ENCODE results near the gene NDUFB10. TPM values are rescaled to one million over a fixed set of nuclear protein-coding genes. Genes with fewer than 3 reads are reported as not detected.
A peak's percentile ranks its signal among the peaks of the same experiment; 100 is the strongest.
"Not testable (repeated sequence)": the region's sequence is repeated elsewhere in the genome, so short reads cannot be mapped to it uniquely, and the experiment has no call there.

The NDUFB10 gene
- total RNA-seq, 1 donor from 2014 or later = 153 TPM

DNA sequence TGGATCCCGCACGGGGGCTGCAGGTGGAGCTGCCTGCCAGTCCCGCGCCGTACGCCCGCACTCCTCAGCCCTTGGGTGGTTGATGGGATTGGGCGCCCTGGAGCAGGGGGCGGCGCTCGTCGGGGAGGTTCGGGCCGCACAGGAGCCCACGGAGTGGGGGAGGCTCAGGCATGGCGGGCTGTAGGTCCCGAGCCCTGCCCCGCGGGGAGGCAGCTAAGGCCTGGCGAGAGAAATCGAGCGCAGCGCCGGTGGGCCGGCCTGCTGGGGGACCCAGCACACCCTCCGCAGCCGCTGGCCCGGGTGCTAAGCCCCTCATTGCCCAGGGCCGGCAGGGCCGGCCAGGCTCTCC is 1.2 kb upstream of the NDUFB10 start:
- H3K4me2 ChIP-seq (ENCODE audit: low read length); H3K27ac ChIP-seq (ENCODE audit: low read depth, low read length); H3K36me3 Mint-ChIP-seq (ENCODE audit: low read depth, unreplicated experiment); H3K9me3 Mint-ChIP-seq (ENCODE audit: unreplicated experiment); H3K36me3 ChIP-seq (ENCODE audit: insufficient read depth, low read length); DNase-seq (ENCODE audit: low read depth); H3K27me3 Mint-ChIP-seq (ENCODE audit: low read depth, unreplicated experiment); H3K27me3 ChIP-seq (ENCODE audit: insufficient read depth, low read length); H3K4me3 ChIP-seq (ENCODE audit: insufficient read depth, low read depth, low read length); FAIRE-seq; H3K4me3 Mint-ChIP-seq (ENCODE audit: unreplicated experiment); H3K9ac ChIP-seq (ENCODE audit: low read length); H2AFZ ChIP-seq (ENCODE audit: low read depth, low read length); H3K9me3 ChIP-seq (ENCODE audit: insufficient read depth, low read depth, low read length); H3K27ac Mint-ChIP-seq (ENCODE audit: unreplicated experiment): not testable (repeated sequence)
- Histone ChIP-seq H3K4me1 (ENCODE audit: insufficient read depth, low read length) (peaks cover 22% of the 10 kb centered on the region), H3K79me2 (ENCODE audit: insufficient read depth, low read length) (peaks cover 37% of the 10 kb centered on the region), H4K20me1 (ENCODE audit: insufficient read depth, low read length) (peaks cover 29% of the 10 kb centered on the region)
- H3K4me1 Mint-ChIP-seq (ENCODE audit: low read depth, unreplicated experiment) = peaks cover 14% of the 10 kb centered on the region

DNA sequence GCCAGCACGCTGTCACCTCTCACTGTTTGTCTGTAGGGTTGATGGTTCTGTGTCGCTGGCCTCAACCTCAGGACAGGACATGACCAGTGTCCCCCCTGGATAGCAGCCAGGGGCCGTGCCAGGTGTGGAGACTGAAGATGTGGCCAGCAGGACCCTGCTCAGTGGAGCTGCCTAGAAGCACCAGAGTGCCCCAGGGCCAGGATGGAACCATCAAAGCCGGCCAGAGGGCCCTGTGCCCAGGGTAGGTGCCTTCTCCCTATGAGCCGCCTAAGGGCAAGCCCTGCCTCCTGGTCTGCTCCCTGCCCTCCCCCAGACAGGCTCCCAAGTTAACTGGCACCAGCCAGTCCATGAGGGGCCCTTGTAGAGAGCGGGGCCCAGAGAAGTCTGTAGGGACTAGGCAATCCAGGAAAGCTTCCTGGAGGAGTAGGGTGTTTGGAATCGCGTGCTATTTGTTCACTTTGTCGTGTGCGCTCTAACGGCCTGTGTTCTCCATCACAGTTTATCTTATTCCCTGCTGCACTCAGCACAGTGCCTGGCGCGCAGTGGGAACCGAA is 546 bp upstream of the NDUFB10 start:
- Mint-ChIP-seq H3K9me3 (ENCODE audit: unreplicated experiment) (no peaks in the 10 kb centered on the region), H3K27ac (ENCODE audit: unreplicated experiment) (no peak overlapping the region), H3K4me3 (ENCODE audit: unreplicated experiment) (peak overlapping the region; percentile 75), H3K36me3 (ENCODE audit: low read depth, unreplicated experiment) (peaks cover 15% of the 10 kb centered on the region), H3K27me3 (ENCODE audit: low read depth, unreplicated experiment) (peaks cover 4% of the 10 kb centered on the region), H3K4me1 (ENCODE audit: low read depth, unreplicated experiment) (peaks cover 16% of the 10 kb centered on the region)
- no peak for DNase-seq (ENCODE audit: low read depth)
- no peaks in the 10 kb centered on the region for H3K9me3 ChIP-seq (ENCODE audit: insufficient read depth, low read depth, low read length)
- no peak for TF ChIP-seq EZH2 (IDR thresholded peaks at IDR 0.05; ENCODE audit: insufficient read depth, low read length)
- TF ChIP-seq, protein P1, sequence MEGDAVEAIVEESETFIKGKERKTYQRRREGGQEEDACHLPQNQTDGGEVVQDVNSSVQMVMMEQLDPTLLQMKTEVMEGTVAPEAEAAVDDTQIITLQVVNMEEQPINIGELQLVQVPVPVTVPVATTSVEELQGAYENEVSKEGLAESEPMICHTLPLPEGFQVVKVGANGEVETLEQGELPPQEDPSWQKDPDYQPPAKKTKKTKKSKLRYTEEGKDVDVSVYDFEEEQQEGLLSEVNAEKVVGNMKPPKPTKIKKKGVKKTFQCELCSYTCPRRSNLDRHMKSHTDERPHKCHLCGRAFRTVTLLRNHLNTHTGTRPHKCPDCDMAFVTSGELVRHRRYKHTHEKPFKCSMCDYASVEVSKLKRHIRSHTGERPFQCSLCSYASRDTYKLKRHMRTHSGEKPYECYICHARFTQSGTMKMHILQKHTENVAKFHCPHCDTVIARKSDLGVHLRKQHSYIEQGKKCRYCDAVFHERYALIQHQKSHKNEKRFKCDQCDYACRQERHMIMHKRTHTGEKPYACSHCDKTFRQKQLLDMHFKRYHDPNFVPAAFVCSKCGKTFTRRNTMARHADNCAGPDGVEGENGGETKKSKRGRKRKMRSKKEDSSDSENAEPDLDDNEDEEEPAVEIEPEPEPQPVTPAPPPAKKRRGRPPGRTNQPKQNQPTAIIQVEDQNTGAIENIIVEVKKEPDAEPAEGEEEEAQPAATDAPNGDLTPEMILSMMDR (IDR thresholded peaks at IDR 0.05; ENCODE audit: insufficient read depth, low read depth, low read length) = no peak
- peak overlapping the region; percentile 91 for H3K4me3 ChIP-seq (ENCODE audit: insufficient read depth, low read depth, low read length)
- peak overlapping the region; percentile 95 for H3K4me2 ChIP-seq (ENCODE audit: low read length)
- H3K27me3 ChIP-seq (ENCODE audit: insufficient read depth, low read length) = no peaks in the 10 kb centered on the region
- H3K4me1 ChIP-seq (ENCODE audit: insufficient read depth, low read length) = peaks cover 28% of the 10 kb centered on the region
- H4K20me1 ChIP-seq (ENCODE audit: insufficient read depth, low read length) = peaks cover 36% of the 10 kb centered on the region
- peaks cover 44% of the 10 kb centered on the region for H3K79me2 ChIP-seq (ENCODE audit: insufficient read depth, low read length)
- H3K27ac ChIP-seq (ENCODE audit: low read depth, low read length) = no peak overlapping the region
- H3K36me3 ChIP-seq (ENCODE audit: insufficient read depth, low read length) = peaks cover 7% of the 10 kb centered on the region
- peak overlapping the region; percentile 74 for H2AFZ ChIP-seq (ENCODE audit: low read depth, low read length)
- peak overlapping the region; percentile 94 for H3K9ac ChIP-seq (ENCODE audit: low read length)
- no peak for FAIRE-seq

DNA sequence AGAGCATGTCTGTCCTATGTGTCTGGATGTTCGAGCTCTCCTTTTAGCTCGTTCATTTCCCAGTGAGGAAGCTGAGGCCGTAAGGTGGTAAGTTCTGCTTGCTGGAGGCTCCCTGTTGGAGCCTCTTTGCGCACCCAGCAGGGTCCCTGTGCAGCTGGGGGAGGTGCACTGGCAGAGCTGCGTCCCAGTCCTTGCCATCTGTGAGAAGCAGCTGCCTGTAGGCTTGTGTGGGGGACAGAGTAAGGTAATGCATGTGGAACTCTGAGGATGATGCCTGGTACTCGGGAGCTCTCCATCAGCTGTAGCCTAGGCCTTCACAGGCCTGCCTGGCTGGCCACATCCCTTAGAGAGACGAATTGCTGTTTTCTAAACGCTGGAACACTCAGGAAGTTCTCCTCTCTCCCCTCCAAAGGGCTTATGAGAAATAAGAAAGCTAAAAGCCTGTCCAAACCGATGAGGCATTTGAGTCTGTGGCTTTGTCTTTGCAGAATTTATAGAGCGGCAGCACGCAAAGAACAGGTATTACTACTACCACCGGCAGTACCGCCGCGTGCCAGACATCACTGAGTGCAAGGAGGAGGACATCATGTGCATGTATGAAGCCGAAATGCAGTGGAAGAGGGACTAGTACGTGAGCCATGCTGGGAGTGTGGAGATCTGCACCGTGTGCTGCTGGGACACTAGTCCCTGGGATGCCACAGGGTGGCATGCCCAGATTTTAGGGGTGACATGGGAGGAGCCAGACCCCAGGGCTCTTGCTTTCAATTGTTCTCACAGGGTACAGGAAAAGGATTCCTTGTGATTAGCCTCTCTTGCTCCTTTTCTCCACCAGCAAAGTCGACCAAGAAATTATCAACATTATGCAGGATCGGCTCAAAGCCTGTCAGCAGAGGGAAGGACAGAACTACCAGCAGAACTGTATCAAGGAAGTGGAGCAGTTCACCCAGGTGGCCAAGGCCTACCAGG is 1.6 kb downstream of the NDUFB10 start:
- H3K4me1 ChIP-seq (ENCODE audit: insufficient read depth, low read length) = peaks cover 36% of the 10 kb centered on the region
- H3K27me3 ChIP-seq (ENCODE audit: insufficient read depth, low read length) = no peaks in the 10 kb centered on the region
- H3K4me1 Mint-ChIP-seq (ENCODE audit: low read depth, unreplicated experiment) = peaks cover 20% of the 10 kb centered on the region
- peak overlapping the region; percentile 91 for H3K4me3 ChIP-seq (ENCODE audit: insufficient read depth, low read depth, low read length)
- H3K27ac ChIP-seq (ENCODE audit: low read depth, low read length) = no peak overlapping the region
- H3K4me3 Mint-ChIP-seq (ENCODE audit: unreplicated experiment) = peak overlapping the region; percentile 95
- peaks cover 2% of the 10 kb centered on the region for H3K27me3 Mint-ChIP-seq (ENCODE audit: low read depth, unreplicated experiment)
- H2AFZ ChIP-seq (ENCODE audit: low read depth, low read length) = no peak overlapping the region
- peak overlapping the region; percentile 94 for H3K9ac ChIP-seq (ENCODE audit: low read length)
- H3K36me3 Mint-ChIP-seq (ENCODE audit: low read depth, unreplicated experiment) = peaks cover 20% of the 10 kb centered on the region
- TF ChIP-seq EZH2 (IDR thresholded peaks at IDR 0.05; ENCODE audit: insufficient read depth, low read length) = no peak
- TF ChIP-seq, protein P1 (IDR thresholded peaks at IDR 0.05; ENCODE audit: insufficient read depth, low read depth, low read length) = no peak
- peaks cover 64% of the 10 kb centered on the region for H3K79me2 ChIP-seq (ENCODE audit: insufficient read depth, low read length)
- FAIRE-seq (no peak), DNase-seq (ENCODE audit: low read depth) (peak; percentile 31)
- H3K9me3 Mint-ChIP-seq (ENCODE audit: unreplicated experiment) = no peaks in the 10 kb centered on the region
- H3K36me3 ChIP-seq (ENCODE audit: insufficient read depth, low read length) = peaks cover 9% of the 10 kb centered on the region
- no peaks in the 10 kb centered on the region for H3K9me3 ChIP-seq (ENCODE audit: insufficient read depth, low read depth, low read length)
- H3K4me2 ChIP-seq (ENCODE audit: low read length) = peak overlapping the region; percentile 95
- H3K27ac Mint-ChIP-seq (ENCODE audit: unreplicated experiment) = peak overlapping the region; percentile 88
- peaks cover 49% of the 10 kb centered on the region for H4K20me1 ChIP-seq (ENCODE audit: insufficient read depth, low read length)
